Peyer's patch (tissue), 4 donors: ENCODE results near the gene TLX2. TPM values are rescaled to one million over a fixed set of nuclear protein-coding genes. Genes with fewer than 3 reads are reported as not detected.
"Not testable (repeated sequence)": the region's sequence is repeated elsewhere in the genome, so short reads cannot be mapped to it uniquely, and the experiment has no call there.

ENCODE experiments used
- DNase-seq, 3 donors: peaks; one replicate each; pipeline ENCODE4 v3.0.0-alpha.2; 2017 to 2019
- H3K27ac ChIP-seq, 4 donors: fragments of 200-600 bp; sonication (generic); one replicate each; pipeline ENCODE4 v1.5.1; 2016 to 2019
- H3K27me3 ChIP-seq, 2 donors: fragments of 200-600 bp; sonication (generic); one replicate each; pipeline ENCODE4 v1.5.1; 2019
- H3K36me3 ChIP-seq, 3 donors: fragments of 200-600 bp; sonication (generic); one replicate each; pipeline ENCODE4 v1.5.1; 2016 to 2019
- H3K4me1 ChIP-seq, 4 donors: fragments of 200-600 bp; sonication (generic); one replicate each; pipeline ENCODE4 v1.5.1; 2016 to 2019
- H3K4me3 ChIP-seq, 4 donors: fragments of 200-600 bp; sonication (generic); 1 replicate in 3 of 4; 2 replicates in 1 of 4; pipeline ENCODE4 v1.5.1; 2016 to 2019; ENCODE audit warnings: mild to moderate bottlenecking in 1 of 4
- H3K9me3 ChIP-seq, 4 donors: fragments of 200-600 bp; sonication (generic); one replicate each; pipeline ENCODE4 v1.5.1; 2016 to 2019; ENCODE audit warnings: mild to moderate bottlenecking in 1 of 4
- CTCF ChIP-seq, 6 experiments: fragments of 450-650 bp in 4 of 6; fragments of 200-600 bp in 2 of 6; sonication (generic) in 1 of 6; IDR thresholded peaks; one replicate each; pipeline ENCODE4 v1.5.1; 2017 to 2019; ENCODE audit warnings: antibody characterized with exemption in 6 of 6, mild to moderate bottlenecking in 3 of 6, moderate library complexity in 1 of 6
- POLR2A ChIP-seq, 2 donors: fragments of 450-650 bp; IDR thresholded peaks; one replicate each; pipeline ENCODE4 v1.5.1; 2017; ENCODE audit warnings: antibody characterized with exemption in 2 of 2, mild to moderate bottlenecking in 2 of 2, moderate library complexity in 2 of 2
- total RNA-seq, 4 donors: library from RNA; depleted of rRNA; stranded (reverse); fragments of >200 nt; gene quantifications; one replicate each; pipeline ENCODE4 v1.1.0, GENCODE V29; 2016

Gene TLX2
- total RNA-seq, 4 donors from 2014 or later, result 0.53 to 1.7 (median 1.7) TPM; not detected in 1

DNA sequence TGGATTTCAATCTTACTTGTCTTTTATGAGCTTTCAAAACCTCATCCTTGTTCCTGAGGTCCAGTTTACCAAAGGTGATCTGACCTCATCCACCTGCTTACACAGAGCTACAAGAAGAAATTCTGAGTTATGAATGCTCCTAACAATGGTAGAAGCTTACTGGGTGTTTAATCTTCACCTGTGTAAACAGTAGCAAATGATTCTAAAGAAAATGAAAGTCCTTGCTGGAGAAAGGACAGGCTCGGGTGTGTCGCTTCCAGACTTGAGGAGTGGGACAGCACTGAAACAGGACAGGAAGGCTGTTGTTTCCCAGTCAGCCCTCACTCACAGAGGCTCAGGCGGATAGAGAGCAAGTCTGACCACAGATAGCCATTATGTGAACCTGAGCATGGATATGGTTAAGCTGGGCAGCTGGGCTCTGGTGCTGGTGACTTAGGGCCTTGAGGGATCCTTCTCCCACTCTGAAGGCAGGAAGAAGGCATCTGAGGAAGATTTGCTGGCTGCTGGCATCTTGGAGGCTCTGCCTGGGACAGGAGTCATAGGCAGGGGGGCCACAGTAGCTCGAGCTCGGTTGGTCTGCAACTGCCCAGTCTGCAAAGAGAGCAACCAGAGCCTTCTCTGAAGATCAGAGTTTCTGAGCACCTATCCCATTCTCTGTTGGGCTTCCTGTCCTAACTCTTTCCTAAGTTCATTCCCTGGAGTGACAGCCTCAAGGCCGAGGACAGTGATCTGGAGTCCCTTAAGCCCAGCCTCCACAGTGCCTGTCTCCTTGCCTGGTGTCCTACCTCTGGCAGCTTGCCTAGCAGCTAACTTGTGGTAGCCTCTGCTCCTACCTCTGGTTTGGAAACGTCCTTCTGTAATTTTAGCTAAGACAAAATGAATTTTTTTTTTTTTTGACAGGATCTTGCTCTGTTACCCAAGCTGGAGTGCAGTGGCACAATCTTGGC, 44.3 kb downstream of the TLX2 start:
- H3K27ac ChIP-seq, result no peak overlapping the region
- peaks cover 0 to 7% (median 0%) of the 10 kb centered on the region in 3 donors for H3K36me3 ChIP-seq
- no peaks in the 10 kb centered on the region for H3K9me3 ChIP-seq
- no peaks in the 10 kb centered on the region for H3K27me3 ChIP-seq
- H3K4me3 ChIP-seq, result no peak overlapping the region
- peaks cover 0 to 14% (median 4%) of the 10 kb centered on the region in 4 donors for H3K4me1 ChIP-seq
- DNase-seq, result no peak
- no peak for TF ChIP-seq POLR2A (IDR thresholded peaks at IDR 0.05)
- no peak for TF ChIP-seq CTCF (IDR thresholded peaks at IDR 0.05)

GRCh38 chr2:74559912-74560311, 45.7 kb downstream of the TLX2 start:
- H3K27ac ChIP-seq, result no peak overlapping the region
- no peak overlapping the region for H3K4me3 ChIP-seq
- TF ChIP-seq POLR2A (IDR thresholded peaks at IDR 0.05) (no peak), CTCF (IDR thresholded peaks at IDR 0.05) (no peak)
- DNase-seq, result no peak
- H3K27me3 ChIP-seq, result no peaks in the 10 kb centered on the region
- H3K4me1 ChIP-seq, result peaks cover 0 to 9% (median 4%) of the 10 kb centered on the region in 4 donors
- no peaks in the 10 kb centered on the region for H3K9me3 ChIP-seq
- peaks cover 0 to 7% (median 0%) of the 10 kb centered on the region in 3 donors for H3K36me3 ChIP-seq

DNA sequence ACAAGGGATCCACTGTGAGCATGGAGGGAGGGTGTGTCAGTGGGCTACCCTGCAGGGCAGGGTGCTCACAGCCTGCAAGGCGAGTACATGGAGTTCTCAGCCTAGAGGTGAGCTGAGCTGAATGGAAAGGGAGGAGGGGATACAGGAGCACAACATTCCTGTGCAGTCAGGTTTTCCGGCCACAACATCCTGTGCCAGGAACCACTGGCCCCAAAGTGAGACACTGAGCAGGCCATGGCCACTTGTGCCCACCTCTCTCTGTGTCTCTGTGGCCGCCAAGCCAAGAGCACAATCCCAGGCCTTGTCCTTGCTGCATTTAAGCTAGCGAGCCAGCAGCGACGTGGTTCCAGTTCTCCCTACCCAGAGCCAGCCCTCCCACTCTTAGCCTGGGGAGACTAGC, 46.3 kb downstream of the TLX2 start:
- no peak for TF ChIP-seq CTCF (IDR thresholded peaks at IDR 0.05)
- TF ChIP-seq POLR2A (IDR thresholded peaks at IDR 0.05), result no peak
- no peak overlapping the region for H3K4me3 ChIP-seq
- DNase-seq, result no peak
- H3K4me1 ChIP-seq, result peaks cover 0 to 3% (median 0%) of the 10 kb centered on the region in 4 donors
- H3K27ac ChIP-seq, result no peak overlapping the region
- H3K36me3 ChIP-seq, result peaks cover 0 to 7% (median 0%) of the 10 kb centered on the region in 3 donors
- H3K9me3 ChIP-seq, result no peaks in the 10 kb centered on the region
- no peaks in the 10 kb centered on the region for H3K27me3 ChIP-seq

DNA sequence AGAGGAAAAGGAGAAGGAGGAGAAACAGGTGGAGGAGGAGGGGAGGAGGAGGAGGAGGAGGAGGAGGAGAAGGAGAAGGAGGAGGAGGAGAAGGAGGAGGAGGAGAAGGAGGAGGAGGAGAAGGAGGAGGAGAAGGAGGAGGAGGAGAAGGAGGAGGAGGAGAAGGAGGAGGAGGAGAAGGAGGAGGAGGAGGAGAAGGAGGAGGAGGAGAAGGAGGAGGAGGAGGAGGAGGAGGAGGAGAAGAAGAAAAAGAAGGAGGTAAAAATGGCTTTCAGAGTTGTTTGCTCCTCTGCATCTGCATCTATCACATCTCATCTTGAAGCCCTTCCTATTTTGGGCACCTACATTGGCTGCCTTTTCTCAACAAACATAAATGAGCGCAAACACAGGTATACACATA, 46.8 kb downstream of the TLX2 start:
- DNase-seq, H3K27me3 ChIP-seq, H3K36me3 ChIP-seq, H3K4me1 ChIP-seq, H3K9me3 ChIP-seq, H3K27ac ChIP-seq, H3K4me3 ChIP-seq: not testable (repeated sequence)

DNA sequence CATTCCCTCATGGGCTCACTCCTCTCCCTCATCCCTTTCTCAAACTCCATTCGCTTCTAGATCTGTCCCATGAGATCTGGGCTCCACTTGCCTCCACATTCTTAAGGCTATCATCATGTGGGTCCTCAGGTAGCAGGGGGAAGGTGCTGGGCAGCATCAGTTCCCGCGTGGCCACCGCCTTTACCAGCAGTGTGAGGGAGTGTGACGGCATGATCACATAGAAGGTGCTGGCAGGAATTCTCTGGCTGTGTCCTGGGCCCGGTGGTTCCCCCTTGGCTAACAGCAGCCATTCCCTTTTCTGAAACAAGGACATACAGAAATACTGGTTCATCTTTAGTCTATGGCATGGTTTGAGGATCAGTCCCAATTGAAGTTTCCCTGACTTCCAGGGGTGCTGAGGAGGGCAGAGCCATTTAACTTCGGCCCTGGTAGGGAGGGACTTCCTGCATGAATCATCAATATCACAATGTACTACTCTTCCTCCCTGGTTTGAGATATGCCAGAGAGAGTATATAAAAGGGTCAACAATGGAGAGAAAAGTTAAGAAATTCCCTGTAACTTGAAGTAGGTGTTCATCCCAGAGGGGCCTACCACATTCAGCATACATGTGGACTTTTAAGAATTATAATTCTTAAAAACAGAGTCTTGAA, 48.0 kb downstream of the TLX2 start:
- Histone ChIP-seq H3K27me3 (no peaks in the 10 kb centered on the region), H3K4me1 (no peaks in the 10 kb centered on the region), H3K4me3 (no peak overlapping the region), H3K9me3 (no peaks in the 10 kb centered on the region), H3K36me3 (no peaks in the 10 kb centered on the region), H3K27ac (no peak overlapping the region)
- TF ChIP-seq POLR2A (IDR thresholded peaks at IDR 0.05), result no peak
- no peak for TF ChIP-seq CTCF (IDR thresholded peaks at IDR 0.05)
- no peak for DNase-seq

- Histone ChIP-seq H3K27me3 (no peaks in the 10 kb centered on the region), H3K27ac (no peak overlapping the region), H3K4me3 (no peak overlapping the region), H3K9me3 (no peaks in the 10 kb centered on the region), H3K4me1 (no peaks in the 10 kb centered on the region), H3K36me3 (no peaks in the 10 kb centered on the region)
- no peak for DNase-seq
- TF ChIP-seq CTCF (IDR thresholded peaks at IDR 0.05) (no peak), POLR2A (IDR thresholded peaks at IDR 0.05) (no peak)
Measured at GRCh38 chr2:74564222-74564621, 50.0 kb downstream of the TLX2 start.
